ENCODE measurements around the gene NPLOC4.

Gene NPLOC4

DNA sequence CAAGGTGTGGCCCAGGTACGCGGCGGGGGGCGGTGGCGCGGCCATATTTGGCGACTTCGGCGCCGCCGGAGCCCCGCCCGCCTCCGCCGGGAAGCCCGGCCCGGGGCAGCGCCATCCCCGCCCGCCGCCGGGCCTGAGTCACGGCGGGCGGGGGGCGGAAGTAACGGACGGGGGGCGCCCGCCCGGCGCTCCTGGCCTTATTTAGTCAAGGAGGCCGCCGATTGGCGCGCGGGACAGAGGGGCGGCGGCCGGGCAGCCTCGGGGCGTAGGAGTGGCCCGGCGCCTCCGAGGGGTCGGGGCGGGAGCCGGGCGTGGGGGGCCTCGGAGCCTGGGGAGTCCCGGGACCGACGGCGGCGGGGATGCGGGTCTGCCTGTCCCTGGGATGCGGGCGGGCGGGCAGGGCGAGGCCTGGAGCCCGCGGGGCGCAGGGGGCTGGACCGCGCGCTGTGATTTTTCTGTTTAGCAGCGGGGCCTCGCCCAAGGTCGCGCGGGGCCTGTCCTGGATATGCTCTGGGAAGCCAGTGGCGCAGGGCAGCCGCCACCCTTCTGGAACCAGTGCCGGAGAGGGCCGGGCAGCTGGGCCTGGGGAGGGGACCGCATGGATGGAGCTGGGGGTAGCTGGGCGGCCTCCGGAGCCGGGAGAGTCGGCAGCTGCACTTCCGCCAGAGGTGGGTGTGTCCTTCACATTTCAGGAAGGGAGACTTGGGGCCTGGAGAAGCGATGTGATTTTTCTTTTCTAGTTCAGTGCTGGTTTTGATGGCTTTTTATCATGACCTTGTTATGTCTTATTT, 122.0 kb downstream of the NPLOC4 start:
- peak overlapping the region; percentile 48 for H3K4me3 ChIP-seq (ENCODE audit: low read length)
- peak; percentile 83 for DNase-seq (ENCODE audit: low read depth)
- TF ChIP-seq, protein P1, sequence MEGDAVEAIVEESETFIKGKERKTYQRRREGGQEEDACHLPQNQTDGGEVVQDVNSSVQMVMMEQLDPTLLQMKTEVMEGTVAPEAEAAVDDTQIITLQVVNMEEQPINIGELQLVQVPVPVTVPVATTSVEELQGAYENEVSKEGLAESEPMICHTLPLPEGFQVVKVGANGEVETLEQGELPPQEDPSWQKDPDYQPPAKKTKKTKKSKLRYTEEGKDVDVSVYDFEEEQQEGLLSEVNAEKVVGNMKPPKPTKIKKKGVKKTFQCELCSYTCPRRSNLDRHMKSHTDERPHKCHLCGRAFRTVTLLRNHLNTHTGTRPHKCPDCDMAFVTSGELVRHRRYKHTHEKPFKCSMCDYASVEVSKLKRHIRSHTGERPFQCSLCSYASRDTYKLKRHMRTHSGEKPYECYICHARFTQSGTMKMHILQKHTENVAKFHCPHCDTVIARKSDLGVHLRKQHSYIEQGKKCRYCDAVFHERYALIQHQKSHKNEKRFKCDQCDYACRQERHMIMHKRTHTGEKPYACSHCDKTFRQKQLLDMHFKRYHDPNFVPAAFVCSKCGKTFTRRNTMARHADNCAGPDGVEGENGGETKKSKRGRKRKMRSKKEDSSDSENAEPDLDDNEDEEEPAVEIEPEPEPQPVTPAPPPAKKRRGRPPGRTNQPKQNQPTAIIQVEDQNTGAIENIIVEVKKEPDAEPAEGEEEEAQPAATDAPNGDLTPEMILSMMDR (IDR thresholded peaks at IDR 0.05; ENCODE audit: insufficient read depth, low read depth, low read length, missing control alignments), result no peak

DNA sequence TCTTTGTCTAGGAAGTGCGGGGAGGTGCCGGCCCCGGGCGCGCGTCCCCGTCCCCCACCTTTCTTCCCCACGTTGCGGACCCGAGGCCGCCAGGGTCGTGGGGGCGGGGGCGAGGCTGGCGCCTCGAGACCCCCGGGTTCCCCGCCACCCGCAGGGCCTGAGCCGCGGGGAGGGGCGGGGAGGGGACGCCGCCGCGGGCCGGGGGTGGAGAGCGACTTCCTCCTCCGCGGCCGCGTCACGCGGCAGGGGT, 122.5 kb downstream of the NPLOC4 start:
- TF ChIP-seq, protein P1 (IDR thresholded peaks at IDR 0.05; ENCODE audit: insufficient read depth, low read depth, low read length, missing control alignments), result no peak
- DNase-seq (ENCODE audit: low read depth), result no peak
- peak overlapping the region; percentile 59 for H3K4me3 ChIP-seq (ENCODE audit: low read length)

DNA sequence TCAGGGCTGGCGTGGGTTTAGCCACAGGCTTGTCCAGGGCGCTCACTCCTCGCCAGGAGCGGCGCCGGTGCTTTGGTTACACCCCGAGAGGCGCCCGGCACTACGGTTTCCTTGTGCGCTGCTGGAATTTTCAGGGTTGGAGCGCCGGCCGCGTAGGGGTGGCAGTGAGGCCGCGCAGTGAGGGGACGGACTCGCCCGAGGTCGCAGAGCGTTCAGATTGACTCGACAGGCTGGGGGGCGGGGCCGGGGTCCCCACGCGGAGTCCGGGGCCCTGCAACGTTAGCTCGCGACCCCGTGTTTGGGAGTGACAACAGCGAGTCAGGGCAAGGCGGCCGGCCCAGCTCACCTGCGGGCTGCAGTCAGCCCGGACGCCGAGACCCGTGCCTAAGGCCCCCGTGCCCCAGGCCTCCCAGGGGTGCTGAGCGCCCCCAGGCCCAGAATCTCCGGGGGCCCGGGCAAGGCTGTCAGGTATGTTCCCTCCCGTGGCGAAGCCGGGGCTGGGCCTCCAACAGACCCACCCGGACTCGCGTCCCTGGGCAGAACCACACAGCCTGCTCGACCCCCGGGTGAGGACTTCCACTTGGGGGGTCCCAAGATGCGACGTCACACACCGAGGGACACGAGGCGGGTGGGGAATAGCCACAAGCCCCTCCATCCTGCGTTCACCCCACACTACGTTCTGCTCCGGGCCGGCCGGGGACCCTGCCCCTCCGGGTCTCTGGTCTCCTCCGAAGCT, 123.0 kb downstream of the NPLOC4 start:
- DNase-seq (ENCODE audit: low read depth), result peak; percentile 73
- TF ChIP-seq, protein P1 (IDR thresholded peaks at IDR 0.05; ENCODE audit: insufficient read depth, low read depth, low read length, missing control alignments), result peak; percentile 9
- peak overlapping the region; percentile 59 for H3K4me3 ChIP-seq (ENCODE audit: low read length)

DNA sequence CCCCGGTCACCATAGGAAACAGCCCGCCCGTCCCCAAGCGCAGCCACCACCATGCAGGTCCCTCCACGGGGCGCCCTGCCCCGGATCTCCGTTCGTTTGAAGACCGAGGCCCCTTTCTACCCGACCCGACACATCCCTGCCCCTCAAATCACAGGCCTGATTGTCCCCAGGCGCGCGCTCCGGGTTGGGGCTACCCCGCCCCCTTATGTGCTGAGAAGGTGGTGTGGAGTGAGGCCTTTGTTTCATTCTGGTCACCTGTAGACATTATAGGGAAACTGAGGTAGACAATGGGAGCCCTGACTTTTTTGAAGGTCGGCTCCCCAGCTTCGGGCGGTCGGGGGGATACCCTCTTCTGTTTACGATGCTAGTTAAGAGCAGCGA, 123.5 kb downstream of the NPLOC4 start:
- peak; percentile 56 for DNase-seq (ENCODE audit: low read depth)
- TF ChIP-seq, protein P1 (IDR thresholded peaks at IDR 0.05; ENCODE audit: insufficient read depth, low read depth, low read length, missing control alignments), result no peak
- H3K4me3 ChIP-seq (ENCODE audit: low read length), result peak overlapping the region; percentile 59

DNA sequence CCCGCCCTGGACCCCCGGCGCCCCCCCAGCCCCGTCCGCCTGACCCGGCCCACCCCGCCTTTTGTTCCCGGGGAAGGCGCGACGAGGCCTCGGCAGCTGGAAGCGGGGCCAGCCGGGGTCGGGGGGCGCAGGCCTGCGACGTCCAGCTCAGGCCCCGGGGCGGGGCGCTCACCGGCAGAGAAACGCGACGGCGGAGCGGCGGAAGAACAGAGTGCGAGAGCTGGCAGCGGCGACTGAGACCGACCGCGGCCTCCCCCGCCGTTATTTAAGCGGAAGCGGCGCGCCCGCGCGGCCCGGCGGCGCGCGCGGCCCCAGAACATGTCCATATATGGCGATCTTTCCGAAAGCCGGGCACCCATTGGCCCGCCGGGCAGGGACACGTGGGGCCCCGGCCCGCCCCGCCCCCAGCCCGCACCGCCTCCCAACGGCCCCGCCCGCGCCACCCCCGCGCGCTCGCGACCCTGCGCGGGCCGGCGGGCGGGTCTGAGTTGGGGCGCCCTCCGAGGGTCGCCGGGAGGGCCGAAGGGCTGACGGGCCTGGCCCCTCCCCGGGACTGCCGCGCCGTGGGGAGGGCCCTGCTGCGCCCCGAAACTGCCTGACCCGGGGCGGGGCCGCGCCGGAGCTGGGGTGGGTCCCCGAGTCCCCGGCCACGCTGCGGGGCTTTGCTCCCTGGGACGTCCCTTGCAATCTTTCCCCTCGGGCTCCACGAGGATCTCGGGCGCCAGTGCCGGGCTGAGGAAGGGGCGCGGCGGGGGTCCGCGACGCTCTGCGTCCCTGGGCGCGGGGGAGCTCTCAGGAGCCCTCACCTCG, 124.1 kb downstream of the NPLOC4 start, which contains the start of gene ACTG1:
Gene ACTG1, minus strand, starts transcription at position 238 of the 810 bp plus-strand sequence. CDS start 445 bp downstream, outside the sequence.
- DNase-seq (ENCODE audit: low read depth), result peak; percentile 90
- H3K4me3 ChIP-seq (ENCODE audit: low read length), result peak within 1 kb of the TSS; percentile 85
- TF ChIP-seq, protein P1 (IDR thresholded peaks at IDR 0.05; ENCODE audit: insufficient read depth, low read depth, low read length, missing control alignments), result no peak

DNA sequence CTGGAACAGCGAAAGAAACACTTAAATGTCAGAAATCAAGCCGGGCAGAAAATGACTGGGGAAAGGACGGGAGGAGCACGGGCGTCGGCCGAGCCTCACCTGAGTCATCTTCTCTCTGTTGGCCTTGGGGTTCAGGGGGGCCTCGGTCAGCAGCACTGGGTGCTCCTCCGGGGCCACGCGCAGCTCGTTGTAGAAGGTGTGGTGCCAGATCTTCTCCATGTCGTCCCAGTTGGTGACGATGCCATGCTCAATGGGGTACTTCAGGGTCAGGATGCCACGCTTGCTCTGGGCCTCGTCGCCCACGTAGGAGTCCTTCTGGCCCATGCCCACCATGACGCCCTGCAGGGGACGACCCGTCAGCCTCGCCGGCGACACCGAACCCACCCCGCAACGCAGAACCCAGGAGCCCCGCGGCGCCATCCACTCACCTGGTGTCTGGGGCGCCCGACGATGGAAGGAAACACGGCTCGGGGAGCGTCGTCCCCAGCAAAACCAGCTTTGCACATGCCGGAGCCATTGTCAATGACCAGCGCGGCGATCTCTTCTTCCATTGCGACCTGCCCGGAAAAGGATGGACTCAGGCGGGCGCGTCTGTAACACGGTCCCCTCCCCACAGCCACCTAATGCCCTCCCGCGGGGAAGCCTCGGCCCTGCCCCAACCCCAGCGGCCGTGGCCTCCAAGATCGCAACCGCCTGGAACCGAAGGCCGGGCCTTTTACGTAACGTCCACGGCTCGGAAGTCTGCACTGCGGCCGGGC, 124.9 kb downstream of the NPLOC4 start:
- H3K4me3 ChIP-seq (ENCODE audit: low read length), result peak overlapping the region; percentile 85
- TF ChIP-seq, protein P1 (IDR thresholded peaks at IDR 0.05; ENCODE audit: insufficient read depth, low read depth, low read length, missing control alignments), result no peak
- DNase-seq (ENCODE audit: low read depth), result no peak

Measured in epithelial cell of esophagus (primary cell).